GM21723 (cell line): Measurements from ENCODE around the gene FOXD2.

ENCODE experiments used
- ATAC-seq: cut with Tn5 transposase; IDR thresholded peaks from one replicate; pipeline ENCODE4 v1.9.1; 2021; ENCODE audit warnings: mild to moderate bottlenecking, moderate library complexity; ENCODE audit not compliant: unreplicated experiment

The FOXD2 gene

DNA sequence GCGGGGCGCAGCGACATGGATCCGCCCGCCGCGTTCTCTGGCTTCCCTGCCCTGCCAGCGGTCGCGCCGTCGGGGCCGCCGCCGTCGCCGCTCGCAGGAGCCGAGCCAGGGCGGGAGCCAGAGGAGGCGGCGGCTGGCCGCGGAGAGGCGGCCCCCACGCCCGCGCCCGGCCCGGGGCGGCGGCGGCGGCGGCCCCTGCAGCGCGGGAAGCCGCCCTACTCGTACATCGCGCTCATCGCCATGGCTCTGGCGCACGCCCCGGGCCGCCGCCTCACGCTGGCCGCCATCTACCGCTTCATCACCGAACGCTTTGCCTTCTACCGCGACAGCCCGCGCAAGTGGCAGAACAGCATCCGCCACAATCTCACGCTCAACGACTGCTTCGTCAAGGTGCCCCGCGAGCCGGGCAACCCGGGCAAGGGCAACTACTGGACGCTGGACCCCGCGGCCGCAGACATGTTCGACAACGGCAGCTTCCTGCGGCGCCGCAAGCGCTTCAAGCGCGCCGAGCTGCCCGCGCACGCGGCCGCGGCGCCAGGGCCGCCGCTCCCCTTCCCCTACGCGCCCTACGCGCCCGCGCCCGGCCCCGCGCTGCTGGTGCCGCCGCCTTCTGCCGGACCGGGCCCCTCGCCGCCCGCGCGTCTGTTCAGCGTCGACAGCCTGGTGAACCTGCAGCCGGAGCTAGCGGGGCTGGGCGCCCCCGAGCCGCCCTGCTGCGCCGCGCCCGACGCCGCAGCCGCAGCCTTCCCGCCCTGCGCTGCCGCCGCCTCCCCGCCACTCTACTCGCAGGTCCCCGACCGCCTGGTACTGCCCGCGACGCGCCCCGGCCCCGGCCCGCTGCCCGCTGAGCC is 21.3 kb upstream of the FOXD2 start:
- ATAC-seq = no peak

DNA sequence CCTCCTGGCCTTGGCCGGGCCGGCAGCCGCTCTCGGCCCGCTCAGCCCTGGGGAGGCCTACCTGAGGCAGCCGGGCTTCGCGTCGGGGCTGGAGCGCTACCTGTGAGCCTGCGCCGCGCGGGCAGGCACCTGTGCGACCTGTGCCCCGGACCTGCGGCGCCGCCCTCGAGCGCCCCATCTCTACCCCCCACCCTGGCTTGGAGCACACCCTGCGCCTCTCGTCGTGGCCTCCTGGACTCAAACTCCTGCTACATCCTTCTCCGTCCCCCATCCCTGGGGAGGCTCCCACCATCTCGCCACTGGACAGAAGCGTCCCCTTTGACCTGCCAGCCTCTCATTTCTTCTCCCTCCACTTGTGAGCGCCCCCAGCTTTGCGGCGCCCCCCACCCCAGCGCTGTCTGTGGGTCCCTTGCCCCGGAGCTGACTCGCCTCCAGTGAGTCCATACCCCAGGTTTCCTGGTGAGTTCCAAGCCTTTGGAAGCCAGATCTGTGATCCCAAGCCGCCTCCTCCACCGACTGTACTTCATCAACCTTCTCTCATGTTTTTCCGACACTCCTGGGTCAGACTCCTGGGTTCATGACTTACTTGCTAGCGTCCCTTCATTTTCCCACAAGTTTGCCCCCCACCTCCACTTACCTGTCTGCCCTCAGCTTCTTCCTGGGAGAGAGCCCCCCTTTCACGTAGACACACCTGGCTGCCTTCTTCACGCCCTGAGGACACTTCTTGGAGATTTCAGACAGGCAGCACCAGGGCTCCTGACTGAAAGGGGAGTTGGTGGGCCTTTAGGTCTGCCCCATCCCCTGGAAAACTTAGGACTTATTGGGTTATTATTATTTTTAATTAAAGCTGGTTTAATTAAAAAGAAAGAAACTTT is 20.4 kb upstream of the FOXD2 start:
- no peak for ATAC-seq

DNA sequence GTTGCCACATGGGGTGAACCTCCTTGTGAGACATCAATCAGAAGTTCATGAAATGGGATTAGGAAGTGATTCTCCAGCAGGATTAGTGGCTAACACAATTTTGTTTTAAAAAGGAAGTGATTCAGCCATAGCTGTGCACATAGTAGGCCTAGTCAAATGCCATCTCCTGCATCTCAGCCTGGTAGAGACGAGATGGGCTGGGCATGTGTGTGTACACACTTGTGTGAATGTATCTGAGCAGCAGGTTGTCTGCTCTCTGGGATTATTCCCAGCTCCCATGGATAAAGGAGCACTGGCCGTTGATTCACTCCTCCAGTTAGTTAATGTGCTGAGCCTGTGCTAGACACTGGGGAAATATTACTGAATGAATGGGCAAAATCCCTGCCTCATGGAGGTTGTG is 19.7 kb upstream of the FOXD2 start:
- no peak for ATAC-seq

DNA sequence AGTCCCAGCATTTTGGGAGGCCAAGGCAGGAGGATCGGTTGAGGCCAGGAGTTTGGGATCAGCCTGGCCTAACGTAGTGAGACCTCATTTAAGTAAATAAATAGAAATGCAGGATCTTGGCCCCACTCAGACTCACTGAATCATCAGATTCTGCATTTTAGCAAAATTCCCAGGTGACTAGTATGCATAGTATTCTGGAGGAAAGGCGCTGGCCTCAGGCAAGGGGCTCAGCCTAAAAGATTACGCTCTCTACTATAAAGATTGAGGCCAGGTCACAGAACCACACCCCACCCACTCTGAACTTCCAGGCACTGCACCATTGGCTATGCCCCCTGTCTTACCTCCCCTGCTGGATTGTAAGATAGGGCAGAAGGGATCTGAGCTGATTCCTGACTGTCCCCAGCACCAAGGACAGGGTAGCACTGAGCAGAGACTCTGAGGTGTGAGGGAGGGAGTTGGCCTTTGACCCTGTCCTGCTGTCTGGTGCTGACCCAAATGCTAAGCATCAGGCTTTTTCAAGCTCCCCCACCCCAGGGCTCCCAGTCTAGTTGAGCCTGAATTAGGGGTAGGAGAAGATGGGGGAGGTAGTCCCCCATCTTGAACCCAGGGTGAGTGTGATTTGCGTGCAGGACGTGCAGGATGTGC is 19.0 kb upstream of the FOXD2 start:
- no peak for ATAC-seq

DNA sequence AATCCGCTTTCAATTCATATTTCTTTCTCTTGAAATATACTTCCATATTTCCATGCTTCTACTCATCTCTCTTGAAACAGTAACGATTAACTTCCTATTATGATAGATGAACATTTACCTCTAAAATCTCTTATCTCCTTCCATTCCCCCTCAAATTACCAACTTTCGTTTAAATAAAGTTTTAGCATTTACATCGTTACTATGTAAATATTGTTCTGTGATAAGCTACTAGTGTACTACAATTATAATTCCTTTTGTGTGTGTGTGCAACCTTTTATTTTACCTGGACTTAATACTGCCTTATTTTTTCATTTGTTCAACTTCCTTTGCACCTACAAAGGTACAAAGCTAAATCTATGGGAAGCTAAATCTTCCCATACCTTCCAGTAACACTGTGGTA is 17.3 kb upstream of the FOXD2 start:
- no peak for ATAC-seq

DNA sequence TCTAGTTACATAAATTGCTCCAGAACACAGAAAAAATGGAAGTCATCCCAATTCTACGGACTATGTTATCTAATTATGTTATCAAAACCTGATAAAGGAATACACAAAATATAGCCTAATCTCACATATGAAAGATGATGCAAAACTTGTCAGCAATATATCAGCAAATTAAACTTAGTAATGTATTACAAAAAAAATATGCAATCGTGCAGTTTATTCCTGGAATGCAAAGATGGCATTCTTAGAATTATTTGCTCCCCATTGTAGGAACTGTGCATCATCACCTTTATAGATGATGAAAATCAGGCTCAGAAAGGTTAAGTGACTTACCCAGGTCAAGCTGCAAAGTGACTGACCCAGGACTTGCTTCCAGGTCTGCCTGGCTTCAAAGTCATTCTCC is 14.0 kb upstream of the FOXD2 start:
- ATAC-seq = no peak

DNA sequence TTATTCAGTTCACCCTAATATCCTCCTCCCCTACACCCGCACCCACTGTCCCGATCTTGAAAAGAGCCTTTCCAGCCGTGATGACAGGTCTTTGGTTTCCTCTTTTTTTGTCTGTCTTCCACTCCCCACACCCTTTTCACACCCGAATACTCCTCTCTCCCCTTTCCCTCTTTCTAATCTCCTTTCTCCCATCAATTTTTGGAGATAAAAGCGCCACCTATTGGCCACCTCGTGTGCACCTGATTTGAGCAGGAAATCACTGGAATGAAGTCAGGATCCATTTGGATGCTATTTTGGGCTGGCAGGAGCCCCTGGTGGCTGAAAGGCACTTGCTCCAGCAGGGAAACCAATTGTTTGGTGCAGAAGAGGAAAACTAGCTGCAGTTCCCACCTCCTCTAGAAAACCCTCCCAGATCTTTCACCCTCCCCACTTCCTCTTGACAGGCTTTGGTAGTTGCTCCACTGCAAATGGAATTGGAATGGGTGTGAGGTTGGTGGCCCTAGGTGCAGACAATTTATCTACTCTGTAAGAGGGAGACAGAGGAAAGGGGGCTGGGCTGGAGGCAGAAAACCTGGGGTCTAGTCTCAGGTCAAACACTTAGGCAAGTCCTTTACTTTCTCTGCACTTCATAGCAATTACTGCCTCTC is 13.4 kb upstream of the FOXD2 start:
- no peak for ATAC-seq

DNA sequence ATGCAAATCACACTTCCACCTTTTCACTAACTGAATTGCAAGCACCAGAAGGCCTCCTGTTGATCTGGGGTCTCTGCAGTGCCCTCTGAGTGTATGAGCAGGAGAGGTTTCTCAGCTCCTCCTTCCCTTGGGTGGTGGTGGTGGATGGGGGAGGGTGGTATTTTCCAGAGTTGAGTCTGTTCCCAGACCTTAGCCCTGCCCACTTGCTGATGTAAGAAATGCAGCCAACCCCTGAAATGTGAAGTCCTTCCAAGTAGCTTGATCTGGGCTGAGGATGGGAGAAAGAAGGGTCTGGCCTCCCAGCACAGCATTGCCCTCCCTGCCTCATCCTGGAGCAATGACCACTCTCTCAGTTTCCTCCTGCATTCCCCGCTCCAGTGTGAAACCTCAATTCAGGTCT is 6.3 kb upstream of the FOXD2 start:
- no peak for ATAC-seq

DNA sequence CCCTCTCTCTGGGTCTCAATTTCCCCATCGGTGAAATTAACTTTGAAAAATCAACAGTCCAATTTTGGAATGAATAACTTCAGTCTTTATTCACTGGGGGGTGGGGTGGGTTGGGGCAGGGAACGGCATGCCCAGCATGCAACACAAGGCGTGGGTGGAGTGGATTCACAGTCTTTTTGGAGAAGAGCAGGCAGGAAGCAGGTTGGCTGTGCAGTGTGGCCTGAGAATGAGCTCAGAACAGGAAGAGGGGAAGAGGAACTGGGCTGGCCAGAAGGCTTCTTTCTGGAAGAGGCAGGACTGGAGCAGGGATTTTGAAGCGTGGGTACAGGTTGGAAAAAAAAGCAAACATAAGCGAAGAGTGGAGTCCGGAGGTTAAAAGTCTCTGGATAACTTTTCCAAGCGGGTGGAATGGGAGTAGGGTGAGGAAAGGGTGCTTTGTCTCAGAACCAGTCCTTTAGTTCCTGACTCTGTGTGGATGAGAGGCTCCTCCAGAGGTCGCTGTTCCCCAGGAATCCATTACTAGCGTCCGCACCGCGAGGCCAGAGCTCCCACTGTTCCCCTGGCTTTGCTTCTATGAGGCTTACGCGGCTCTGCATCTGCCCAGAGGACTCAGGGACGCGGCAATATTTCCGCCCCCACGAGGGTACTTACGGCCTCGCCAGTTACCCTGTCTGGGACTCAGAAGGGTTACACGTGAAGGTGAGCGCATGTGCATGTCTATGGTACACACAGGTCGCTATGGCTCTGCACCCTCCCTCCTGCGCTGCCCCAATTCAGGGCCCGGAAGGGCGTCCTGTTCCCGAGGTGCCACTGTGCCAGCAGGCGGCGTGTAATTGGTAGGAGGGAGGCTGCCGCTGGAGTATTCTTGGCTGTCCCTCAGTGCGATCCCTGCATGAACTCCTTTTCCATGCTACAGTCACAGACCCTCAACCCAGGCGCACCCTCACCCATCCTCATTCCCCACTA is 5.5 kb upstream of the FOXD2 start:
- no peak for ATAC-seq

DNA sequence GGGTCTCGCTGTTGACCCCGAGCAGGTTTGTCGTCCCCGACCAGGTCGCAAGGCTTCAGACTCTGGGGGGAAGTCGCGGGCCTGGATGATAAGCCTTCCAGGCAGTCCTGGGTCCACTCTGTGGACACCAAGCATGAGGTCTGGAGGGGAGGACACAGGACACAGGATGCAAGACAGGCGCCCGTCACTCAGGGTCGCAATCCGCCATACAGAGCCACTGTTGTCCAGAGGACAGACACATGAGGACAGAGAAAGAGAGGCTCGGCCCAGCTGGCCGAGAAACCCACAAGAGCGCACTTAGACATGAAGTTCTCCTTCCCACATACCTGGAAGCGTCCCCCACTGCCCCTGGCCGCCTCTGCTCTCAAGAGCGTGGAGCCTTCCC is 4.8 kb upstream of the FOXD2 start:
- ATAC-seq = no peak

DNA sequence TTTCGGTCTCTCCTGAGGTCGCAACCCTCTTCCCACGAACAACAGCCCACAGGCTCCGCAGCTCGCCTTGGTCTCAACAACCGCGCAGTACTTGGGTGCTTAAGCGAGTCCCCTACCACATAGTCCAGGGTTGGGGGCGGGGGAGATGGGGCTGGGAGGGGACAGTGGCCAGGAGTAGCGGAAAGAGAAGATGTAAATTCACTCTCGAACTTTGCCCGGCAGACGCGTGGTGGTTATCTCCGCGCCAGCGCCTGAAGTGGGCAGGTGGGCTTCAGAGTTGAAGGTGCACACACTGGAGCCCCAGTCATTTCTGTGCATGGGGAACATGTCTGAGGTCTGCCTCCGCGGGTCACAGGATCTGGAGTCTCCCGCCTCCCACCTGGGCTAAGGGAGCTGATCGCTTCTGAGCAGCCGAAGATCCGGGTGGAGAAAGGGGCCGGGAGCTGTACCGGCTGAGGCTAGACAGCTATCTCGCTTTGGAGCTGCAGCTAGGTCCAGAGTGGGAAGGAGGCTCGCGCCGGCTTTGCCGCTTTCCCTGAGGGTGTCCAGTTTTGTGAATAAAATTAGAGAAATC is 4.3 kb upstream of the FOXD2 start:
- ATAC-seq = no peak

DNA sequence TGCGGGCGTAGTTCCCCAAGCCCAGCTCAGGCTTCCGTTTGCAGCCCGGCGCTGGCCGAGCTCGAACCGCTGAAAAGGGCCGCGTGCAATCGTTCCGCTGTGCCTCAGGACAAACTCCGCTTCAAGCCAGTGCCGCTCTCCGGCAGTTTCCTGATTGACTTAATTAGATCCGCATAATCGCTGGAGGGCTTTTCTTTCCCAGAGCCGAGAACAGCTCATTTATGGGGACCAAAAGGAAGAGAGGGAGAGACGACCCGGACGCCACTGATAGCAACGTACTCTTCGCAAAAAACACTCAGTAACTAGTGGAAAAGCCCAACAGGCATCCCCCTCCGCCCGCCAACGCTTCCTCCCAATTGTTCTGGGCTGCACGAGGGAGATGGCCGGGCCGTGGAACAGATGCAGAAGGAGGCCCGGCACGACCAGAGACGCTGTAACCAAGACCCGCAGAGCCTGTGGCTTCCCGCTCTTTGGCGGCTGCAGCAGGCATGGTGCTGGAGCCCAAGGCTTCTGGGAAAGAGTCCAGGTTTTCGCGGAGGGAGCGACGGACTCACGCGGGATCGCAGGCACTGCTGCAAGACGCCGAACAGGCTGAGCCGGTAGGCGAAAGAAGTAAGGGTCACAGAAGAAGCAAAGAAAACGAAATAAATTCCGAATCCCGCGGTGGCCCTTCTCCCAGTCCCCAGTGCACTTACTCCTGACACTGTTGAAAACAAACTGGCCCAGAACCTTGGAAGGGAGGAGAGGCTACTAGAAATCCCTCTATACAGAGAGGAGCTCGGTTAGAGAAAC is 3.6 kb upstream of the FOXD2 start:
- ATAC-seq = no peak

DNA sequence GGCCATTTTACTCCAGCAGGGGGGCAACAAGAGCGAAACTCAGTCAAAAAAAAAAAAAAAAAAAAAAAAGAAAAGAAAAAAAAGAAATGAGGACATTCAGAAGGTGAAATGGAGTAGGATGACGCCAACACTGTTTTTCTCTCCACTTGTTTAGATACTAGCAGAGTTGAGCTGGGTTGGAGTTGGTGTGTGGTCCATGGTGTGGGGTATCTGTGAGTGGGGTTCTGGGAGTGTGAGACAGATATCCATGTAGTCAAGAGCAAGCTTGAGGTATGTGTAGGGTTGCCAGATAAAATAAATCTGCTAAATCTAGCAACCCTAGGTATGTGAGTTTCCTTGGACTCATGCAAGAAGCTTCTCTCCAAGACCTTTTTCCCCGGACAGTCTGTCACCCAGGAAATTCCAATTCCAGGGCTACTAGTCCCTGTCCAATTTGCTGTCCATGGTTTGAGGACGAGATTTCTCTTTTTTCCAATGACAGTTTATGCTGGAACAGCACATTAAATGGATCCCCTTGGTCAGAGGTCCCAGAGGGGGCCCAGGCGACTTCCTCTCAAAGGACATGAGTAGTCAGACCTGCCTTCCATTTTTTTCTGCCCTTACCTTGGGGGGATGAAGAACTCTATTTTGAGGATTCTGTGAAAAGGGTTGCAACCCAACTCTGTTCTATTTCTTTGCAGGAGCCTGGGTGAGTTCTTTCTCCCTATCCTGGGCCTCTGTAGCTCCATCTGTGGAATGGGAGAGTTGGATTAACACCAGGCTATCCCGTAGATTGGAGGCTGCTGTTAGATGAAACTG is 2.1 kb upstream of the FOXD2 start:
- no peak for ATAC-seq

DNA sequence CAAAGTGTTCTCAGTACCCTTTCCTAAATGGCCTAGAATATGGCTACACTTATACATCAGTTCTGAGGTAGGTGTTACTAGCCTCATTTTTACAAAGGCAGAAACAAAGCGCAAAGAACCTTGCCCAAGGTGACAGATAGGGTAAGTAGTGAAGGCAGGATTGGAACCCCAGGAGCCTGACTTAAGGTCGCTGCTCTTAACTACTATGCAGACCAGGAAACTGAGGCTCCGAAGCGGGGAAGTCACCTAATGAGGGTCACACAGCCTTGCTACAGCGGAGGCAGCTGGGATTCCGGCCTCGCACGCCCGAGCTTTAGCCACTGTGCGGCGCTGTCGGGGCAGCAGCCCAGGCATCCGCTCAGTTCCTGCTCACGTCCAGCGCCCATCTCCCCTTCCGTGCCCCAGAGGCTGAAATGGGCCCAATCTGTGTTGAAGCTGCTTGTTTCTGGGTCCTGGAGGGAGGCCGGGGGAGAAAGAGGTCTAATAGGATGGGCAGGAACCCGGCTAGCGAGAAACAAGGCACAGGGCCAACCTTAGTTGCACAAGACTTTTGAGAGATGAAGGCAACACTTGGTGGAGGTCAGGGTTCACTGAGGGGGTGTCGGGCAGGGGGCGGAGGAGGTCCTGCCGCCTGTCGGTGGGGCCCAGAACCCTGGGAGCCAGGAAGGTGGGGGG is 1.4 kb upstream of the FOXD2 start:
- peak; percentile 54 for ATAC-seq

DNA sequence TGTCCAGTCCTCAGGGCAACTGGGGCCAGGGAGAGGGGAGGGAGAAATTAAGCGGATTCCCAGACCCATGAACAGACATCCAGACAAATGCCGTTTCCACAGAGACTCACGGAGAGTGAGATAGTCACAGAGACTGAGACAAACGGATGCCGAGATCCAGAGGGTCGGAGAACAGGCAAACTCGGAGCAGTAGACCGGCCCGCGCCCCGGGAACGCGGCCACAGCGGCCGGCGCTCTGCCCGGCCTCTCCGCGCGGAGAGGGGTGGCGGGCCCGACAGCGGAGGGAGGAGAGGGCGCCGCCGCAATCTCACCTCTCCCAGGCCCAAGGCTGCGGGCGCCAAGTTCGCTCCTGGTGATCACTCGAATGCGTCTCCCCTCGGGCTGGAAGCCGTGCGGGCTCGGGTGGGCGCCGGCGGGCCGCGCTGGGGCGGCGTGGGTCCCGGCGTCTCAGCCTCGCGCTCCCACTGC is 831 bp upstream of the FOXD2 start:
- peak; percentile 22 for ATAC-seq

DNA sequence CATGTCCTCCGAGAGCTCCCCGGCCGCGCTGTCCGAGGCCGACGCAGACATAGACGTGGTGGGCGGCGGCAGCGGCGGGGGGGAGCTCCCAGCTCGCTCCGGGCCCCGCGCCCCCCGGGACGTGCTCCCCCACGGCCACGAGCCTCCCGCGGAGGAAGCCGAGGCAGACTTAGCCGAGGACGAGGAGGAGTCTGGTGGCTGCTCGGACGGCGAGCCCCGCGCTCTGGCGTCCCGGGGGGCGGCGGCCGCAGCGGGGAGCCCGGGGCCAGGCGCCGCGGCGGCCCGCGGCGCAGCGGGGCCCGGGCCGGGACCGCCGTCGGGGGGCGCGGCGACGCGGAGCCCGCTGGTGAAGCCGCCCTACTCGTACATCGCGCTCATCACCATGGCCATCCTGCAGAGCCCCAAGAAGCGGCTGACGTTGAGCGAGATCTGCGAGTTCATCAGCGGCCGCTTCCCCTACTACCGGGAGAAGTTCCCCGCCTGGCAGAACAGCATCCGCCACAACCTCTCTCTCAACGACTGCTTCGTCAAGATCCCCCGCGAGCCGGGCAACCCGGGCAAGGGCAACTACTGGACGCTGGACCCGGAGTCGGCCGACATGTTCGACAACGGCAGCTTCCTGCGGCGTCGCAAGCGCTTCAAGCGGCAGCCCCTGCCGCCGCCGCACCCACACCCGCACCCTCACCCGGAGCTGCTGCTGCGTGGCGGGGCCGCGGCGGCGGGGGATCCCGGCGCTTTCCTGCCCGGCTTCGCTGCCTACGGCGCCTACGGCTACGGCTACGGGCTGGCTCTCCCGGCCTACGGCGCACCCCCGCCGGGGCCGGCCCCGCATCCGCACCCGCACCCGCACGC is 547 bp downstream of the FOXD2 start:
- ATAC-seq = no peak
